ENCODE measurements around the gene TST.
A peak's percentile ranks its signal among the peaks of the same experiment; 100 is the strongest.

Gene TST

DNA sequence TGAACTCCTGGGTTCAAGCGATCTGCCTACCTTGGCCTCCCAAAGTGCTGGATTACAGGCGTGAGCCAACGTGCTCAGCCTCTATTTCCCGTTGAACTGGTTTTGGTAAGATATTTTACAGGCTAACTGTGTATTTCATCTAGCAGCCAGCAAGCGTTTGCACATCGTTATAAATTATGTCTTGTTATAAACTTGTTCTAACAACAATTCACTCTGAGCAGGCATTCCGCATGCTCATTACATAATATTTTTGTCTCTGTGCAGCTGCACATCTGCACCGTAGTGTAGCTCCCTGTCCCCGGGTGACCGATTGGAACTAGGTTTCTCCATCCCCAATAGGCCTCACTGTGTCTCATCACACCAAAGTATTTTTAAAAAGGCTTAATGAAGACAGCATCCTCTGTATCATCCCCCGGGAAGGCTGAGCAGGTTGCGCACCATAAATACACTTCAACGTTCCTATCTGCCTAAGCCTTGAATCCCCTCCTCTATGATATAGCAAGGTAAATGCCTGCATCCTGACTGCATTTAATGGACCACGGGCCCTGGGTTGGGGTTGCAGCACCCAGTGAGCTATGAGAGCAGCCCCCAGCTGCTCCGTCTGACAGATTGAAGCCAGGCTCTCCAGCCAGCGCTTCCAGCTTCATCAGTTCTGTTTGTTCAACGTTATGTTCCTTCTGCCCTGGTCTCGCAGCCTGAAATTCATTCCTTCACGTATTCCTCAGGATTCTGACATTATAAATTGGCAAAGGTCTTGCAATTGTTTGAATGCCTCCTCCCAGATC, 47.7 kb downstream of the TST start:
- TF ChIP-seq TAF1 (IDR thresholded peaks at IDR 0.05; ENCODE audit: borderline replicate concordance, low read depth, low read length) (no peak), POLR2A (IDR thresholded peaks at IDR 0.05; ENCODE audit: low read depth, low read length) (no peak), POLR2AphosphoS5 (IDR thresholded peaks at IDR 0.05; ENCODE audit: low read depth, low read length) (no peak)
- no peak for DNase-seq (ENCODE audit: insufficient read length)

GRCh38 chr22:36968249-36968964, 50.8 kb downstream of the TST start:
- FAIRE-seq (no peak), DNase-seq (ENCODE audit: insufficient read length) (no peak)
- no peak for TF ChIP-seq POLR2A (IDR thresholded peaks at IDR 0.05; ENCODE audit: low read depth, low read length)
- no peak for TF ChIP-seq TAF1 (IDR thresholded peaks at IDR 0.05; ENCODE audit: borderline replicate concordance, low read depth, low read length)
- TF ChIP-seq POLR2AphosphoS5 (IDR thresholded peaks at IDR 0.05; ENCODE audit: low read depth, low read length) = no peak

More for the DNA sequence above, 47.7 kb downstream of the TST start:
- no peak for FAIRE-seq

GRCh38 chr22:36966851-36967540, 52.3 kb downstream of the TST start:
- no peak for FAIRE-seq
- no peak for DNase-seq (ENCODE audit: insufficient read length)
- TF ChIP-seq TAF1 (IDR thresholded peaks at IDR 0.05; ENCODE audit: borderline replicate concordance, low read depth, low read length) (no peak), POLR2A (IDR thresholded peaks at IDR 0.05; ENCODE audit: low read depth, low read length) (no peak), POLR2AphosphoS5 (IDR thresholded peaks at IDR 0.05; ENCODE audit: low read depth, low read length) (no peak)

- no peak for TF ChIP-seq TAF1 (IDR thresholded peaks at IDR 0.05; ENCODE audit: borderline replicate concordance, low read depth, low read length)
- no peak for TF ChIP-seq POLR2A (IDR thresholded peaks at IDR 0.05; ENCODE audit: low read depth, low read length)
- no peak for TF ChIP-seq POLR2AphosphoS5 (IDR thresholded peaks at IDR 0.05; ENCODE audit: low read depth, low read length)
- DNase-seq (ENCODE audit: insufficient read length) (no peak), FAIRE-seq (peak; percentile 5)
Measured at GRCh38 chr22:36965696-36966095, 53.6 kb downstream of the TST start.

DNA sequence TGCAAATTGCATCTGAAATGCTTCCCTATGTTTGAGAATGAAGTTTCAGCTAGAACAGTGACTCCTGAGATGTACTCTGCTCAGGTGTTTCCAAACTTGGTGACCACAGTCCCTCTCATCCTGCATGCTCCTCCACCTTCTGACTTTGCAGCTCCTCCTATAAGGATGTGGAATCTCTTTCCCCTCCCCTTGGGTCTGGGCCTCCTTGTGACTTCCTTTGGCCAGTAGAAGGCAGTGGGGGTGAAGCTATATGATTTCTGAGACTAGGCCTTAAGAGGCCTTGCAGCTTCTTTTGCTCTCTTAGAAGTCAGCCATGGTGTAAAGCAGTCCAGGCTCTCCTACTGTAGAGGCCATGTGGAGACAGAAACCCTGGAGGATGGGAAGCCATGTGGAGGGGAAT, 55.1 kb downstream of the TST start:
- no peak for FAIRE-seq
- no peak for DNase-seq (ENCODE audit: insufficient read length)
- no peak for TF ChIP-seq POLR2AphosphoS5 (IDR thresholded peaks at IDR 0.05; ENCODE audit: low read depth, low read length)
- TF ChIP-seq TAF1 (IDR thresholded peaks at IDR 0.05; ENCODE audit: borderline replicate concordance, low read depth, low read length) = no peak
- TF ChIP-seq POLR2A (IDR thresholded peaks at IDR 0.05; ENCODE audit: low read depth, low read length) = no peak

DNA sequence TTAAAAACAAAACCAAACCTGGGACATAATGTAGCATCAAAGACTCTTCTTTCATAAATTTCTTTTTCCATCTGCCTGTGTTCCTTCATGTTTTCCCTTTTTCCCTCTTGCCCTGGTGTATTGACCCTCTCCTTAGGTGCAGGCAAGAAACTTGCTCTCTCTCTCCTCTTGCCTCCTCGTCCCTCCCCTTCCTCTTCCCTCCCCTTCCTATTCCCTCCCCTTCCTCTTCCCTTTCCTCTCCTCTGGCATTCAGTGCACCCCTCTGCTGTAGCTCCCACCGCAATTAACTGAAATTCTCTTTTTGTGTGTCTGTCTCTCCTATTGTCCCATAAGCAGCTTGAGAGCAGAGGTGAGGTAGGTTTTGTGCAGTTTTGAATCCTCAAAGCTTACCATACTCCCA, 55.9 kb downstream of the TST start:
- FAIRE-seq (no peak), DNase-seq (ENCODE audit: insufficient read length) (no peak)
- no peak for TF ChIP-seq POLR2AphosphoS5 (IDR thresholded peaks at IDR 0.05; ENCODE audit: low read depth, low read length)
- no peak for TF ChIP-seq TAF1 (IDR thresholded peaks at IDR 0.05; ENCODE audit: borderline replicate concordance, low read depth, low read length)
- no peak for TF ChIP-seq POLR2A (IDR thresholded peaks at IDR 0.05; ENCODE audit: low read depth, low read length)

DNA sequence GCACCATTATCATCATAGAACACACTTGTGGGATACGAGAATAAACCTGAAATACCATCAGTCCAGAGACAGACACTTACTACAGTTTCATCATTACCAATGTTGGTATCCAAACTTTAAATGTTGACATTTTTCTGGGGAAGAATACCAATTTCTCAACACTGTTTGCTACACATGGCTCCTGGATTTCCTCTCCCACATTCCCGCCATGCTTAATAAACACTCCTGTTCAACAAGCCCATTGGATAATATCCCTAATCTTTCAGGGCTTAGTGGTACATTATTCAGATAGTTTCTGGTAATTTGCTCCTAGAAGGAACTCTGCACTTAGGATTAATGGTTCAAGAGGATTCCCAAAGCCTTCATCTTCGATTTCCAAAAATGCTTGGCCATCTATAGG, 57.6 kb downstream of the TST start:
- no peak for TF ChIP-seq POLR2AphosphoS5 (IDR thresholded peaks at IDR 0.05; ENCODE audit: low read depth, low read length)
- DNase-seq (ENCODE audit: insufficient read length) = no peak
- no peak for FAIRE-seq

All from GM12892 (cell line).